GM12878 (cell line): ENCODE measurements around the gene DMWD. TPM values are rescaled to one million over a fixed set of nuclear protein-coding genes. Genes with fewer than 3 reads are reported as not detected.

Experiments used
- ATAC-seq: fragments of 200-7000 bp; cut with Tn5 transposase; 3 replicates; pipeline ENCODE4 v1.9.1; 2020; ENCODE audit warnings: mild to moderate bottlenecking, moderate library complexity
- BruUV-seq: library from RNA; stranded (reverse); fragments of 400-500 nt; replicated peaks from 2 replicates; lab custom pipeline; 2021; lab: Mats Ljungman, UMichigan
- CTCF ChIA-PET: fragments of 300-600 bp; sonication (Branson Sonifier 250); formaldehyde crosslinking; extraction: SDS; loops from one replicate; lab custom pipeline; 2021; ENCODE audit warnings: inconsistent platforms; lab: Yijun Ruan, JAX
- POLR2A ChIA-PET: fragments of 350-600 bp; formaldehyde crosslinking; extraction: SDS; loops from one replicate; lab custom pipeline; 2021; ENCODE audit warnings: inconsistent platforms; lab: Charles Lee
- RAD21 ChIA-PET: fragments of 300-600 bp; sonication (Branson Sonifier 250); formaldehyde crosslinking; loops from one replicate; lab custom pipeline; 2023; ENCODE audit warnings: antibody characterized with exemption; ENCODE audit not compliant: unreplicated experiment; lab: Charles Lee
- SMC1A ChIA-PET: fragments of 300-600 bp; sonication (Branson Sonifier 250); formaldehyde crosslinking; loops from one replicate; lab custom pipeline; 2023; ENCODE audit not compliant: unreplicated experiment, uncharacterized antibody; lab: Charles Lee
- DNase-seq: peaks from one replicate; pipeline ENCODE4 v3.0.0-alpha.2; 2011; ENCODE audit warnings: low read depth, low spot score
- FAIRE-seq: peaks from 3 replicates; lab custom pipeline; 2011; peaks lifted over from hg19 to GRCh38; lab: Jason Lieb, UNC
- H2AFZ ChIP-seq: 2 replicates; pipeline ENCODE4 v1.6.0; 2011; ENCODE audit warnings: low read depth, low read length, control low read depth; ENCODE audit not compliant: control insufficient read depth
- H3K27ac ChIP-seq: 2 replicates; pipeline ENCODE4 v1.5.1; 2011; ENCODE audit warnings: control low read depth; ENCODE audit not compliant: control insufficient read depth, insufficient read depth
- H3K27me3 ChIP-seq, 2 experiments: replicated peaks in 1 of 2; 2 replicates each; pipeline versions ENCODE4 v1.6.0 to v1.6.1; 2011; ENCODE audit warnings: low read length in 1 of 2; ENCODE audit not compliant: control insufficient read depth in 2 of 2, insufficient read depth in 2 of 2
- H3K36me3 ChIP-seq, 2 experiments: 2 replicates each; pipeline ENCODE4 v1.5.1; 2011; ENCODE audit warnings: low read length in 1 of 2; ENCODE audit not compliant: control insufficient read depth in 2 of 2, insufficient read depth in 2 of 2
- H3K4me1 ChIP-seq: 2 replicates; pipeline ENCODE4 v1.6.1; 2011; ENCODE audit warnings: mild to moderate bottlenecking, low read length, moderate library complexity, mixed read lengths; ENCODE audit not compliant: control insufficient read depth, insufficient read depth
- H3K4me2 ChIP-seq: 2 replicates; pipeline ENCODE4 v1.6.0; 2011; ENCODE audit warnings: control low read depth; ENCODE audit not compliant: control insufficient read depth, insufficient read depth
- H3K4me3 ChIP-seq: fragments of 200-600 bp; sonication (generic); 2 replicates; pipeline ENCODE4 v1.5.1; 2016
- H3K79me2 ChIP-seq: 2 replicates; pipeline ENCODE4 v1.6.0; 2011; ENCODE audit warnings: low read length; ENCODE audit not compliant: control insufficient read depth, insufficient read depth
- H3K9ac ChIP-seq: 2 replicates; pipeline ENCODE4 v1.8.0; 2011; ENCODE audit warnings: low read length, control low read depth, mixed read lengths; ENCODE audit not compliant: control insufficient read depth, insufficient read depth
- H3K9me3 ChIP-seq: replicated peaks from 3 replicates; pipeline ENCODE4 v1.5.1; 2011; ENCODE audit warnings: mild to moderate bottlenecking, low read length; ENCODE audit not compliant: control insufficient read depth, insufficient read depth
- H4K20me1 ChIP-seq: 2 replicates; pipeline ENCODE4 v1.6.0; 2011; ENCODE audit not compliant: control insufficient read depth, insufficient read depth
- BCL11A ChIP-seq: IDR thresholded peaks from 2 replicates; pipeline ENCODE4 v1.6.1; 2011; ENCODE audit warnings: low read depth, low read length
- DPF2 ChIP-seq: fragments of 450-650 bp; IDR thresholded peaks from 2 replicates; pipeline ENCODE4 v1.6.1; 2017; ENCODE audit warnings: mild to moderate bottlenecking
- HSF1 ChIP-seq: fragments of 150-350 bp; IDR thresholded peaks from 2 replicates; pipeline ENCODE4 v1.6.1; 2014; ENCODE audit warnings: mild to moderate bottlenecking, low read depth, low read length
- NR2F1 ChIP-seq: fragments of 450-650 bp; conservative IDR thresholded peaks from 2 replicates; pipeline ENCODE4 v1.6.1; 2017; ENCODE audit warnings: mild to moderate bottlenecking
- POLR2A ChIP-seq: IDR thresholded peaks from 2 replicates; pipeline ENCODE4 v1.6.1; 2011; ENCODE audit warnings: low read depth, mild to moderate bottlenecking, low read length
- TAF1 ChIP-seq: IDR thresholded peaks from 2 replicates; pipeline ENCODE4 v1.6.1; 2011; ENCODE audit warnings: mild to moderate bottlenecking, low read depth, low read length, borderline replicate concordance
- WGBS: methylation state at CpG from one replicate; pipeline ENCODE4 v1.1.6; 2016; ENCODE audit warnings: low lambda C conversion rate; ENCODE audit not compliant: insufficient replicate concordance, insufficient coverage; ENCODE audit errors: missing lambda C conversion rate; 5-methylcytosine and 5-hydroxymethylcytosine counted together
- in situ Hi-C: fragments of 300-500 bp; cut with MboI; formaldehyde crosslinking; loops from 9 replicates; pipeline ENCODE4 v1.14.3; 2018; ENCODE audit warnings: mixed read lengths
- intact Hi-C: fragments of 100-400 bp; cut with micrococcal nuclease; formaldehyde crosslinking; loops from one replicate; pipeline ENCODE4 v1.14.2; 2022; ENCODE audit not compliant: unreplicated experiment
- polyA plus RNA-seq, 11 experiments: library from polyadenylated mRNA; depleted of rRNA in 4 of 11; unstranded in 6 of 11; stranded (reverse) in 5 of 11; fragments of >200 nt; fragmentation: Nextera tagmentation in 4 of 11; fragmentation: Illumina TruSeq in 1 of 11; extraction: Ambion mirVana in 4 of 11; extraction: Trizol in 1 of 11; gene quantifications; 1 replicate in 1 of 11; 2 replicates in 10 of 11; pipeline versions ENCODE4 v1.2.1 to v1.2.3, GENCODE V29; 2011 to 2016; ENCODE audit warnings: inconsistent platforms in 2 of 11, missing spikeins in 2 of 11, low read depth in 1 of 11
- total RNA-seq, 4 experiments: library from RNA; depleted of rRNA in 3 of 4; stranded (reverse); fragments of >200 nt in 3 of 4; fragmentation: Illumina TruSeq in 1 of 4; extraction: Trizol in 1 of 4; gene quantifications; 2 replicates each; pipeline versions ENCODE4 v1.2.1 to v1.2.3, GENCODE V29; 2013 to 2021

Gene DMWD
- total and polyA plus RNA-seq, 10 of the 15 experiments (the other 5 are each of a cell fraction or from before 2014, with no cell fraction given): 3.5 to 56.0 (median 11.6) TPM

- SMC1A ChIA-PET: no interaction called here
- CTCF ChIA-PET: no interaction called here
- Histone ChIP-seq H3K36me3 (peaks cover 2 to 12% of the 10 kb centered on the region in 2 experiments; a peak in 3 of 4 replicates), H3K4me1 (peaks cover 8% of the 10 kb centered on the region), H3K79me2 (peaks cover 9% of the 10 kb centered on the region), H3K27ac (no peak overlapping the region), H3K4me2 (no peak overlapping the region)
- in situ Hi-C loops: no loop called here
- over 99% methylated on average over 21 of the region's 21 CpGs for WGBS
- POLR2A ChIA-PET: no interaction called here
- TF ChIP-seq POLR2A: peak; percentile 19; the same call in 1 of the 2 replicates
- TF ChIP-seq TAF1: no peak
- TF ChIP-seq, all 136 proteins: peak for 1
- Histone ChIP-seq H3K9ac (no peak overlapping the region), H3K4me3 (no peak overlapping the region), H3K9me3 (no peaks in the 10 kb centered on the region), H2AFZ (no peak overlapping the region), H4K20me1 (no peaks in the 10 kb centered on the region), H3K27me3 (no peaks in the 10 kb centered on the region)
- ATAC-seq (no peak), FAIRE-seq (no peak), DNase-seq (no peak)
- RAD21 ChIA-PET: no interaction called here
- intact Hi-C loops: no loop called here
- no TSS peak for BruUV-seq
Observed at GRCh38 chr19:45786533-45786894, 6.1 kb downstream of the DMWD start.

- peak; percentile 51; the same call in 1 of the 2 replicates for TF ChIP-seq POLR2A
- TF ChIP-seq BCL11A: no peak
- TF ChIP-seq NR2F1: peak; percentile 43; the same call in 1 of the 2 replicates
- no peak for TF ChIP-seq DPF2
- TF ChIP-seq HSF1: no peak
- Histone ChIP-seq H3K27ac (no peak overlapping the region), H3K9me3 (no peaks in the 10 kb centered on the region), H3K4me3 (no peak overlapping the region), H2AFZ (no peak overlapping the region), H3K27me3 (no peaks in the 10 kb centered on the region), H3K79me2 (peaks cover 4% of the 10 kb centered on the region), H3K4me1 (peaks cover 5% of the 10 kb centered on the region), H3K4me2 (no peak overlapping the region), H3K36me3 (peaks cover 2 to 12% of the 10 kb centered on the region in 2 experiments; a peak in 3 of 4 replicates), H4K20me1 (no peaks in the 10 kb centered on the region), H3K9ac (no peak overlapping the region)
- in situ Hi-C loops (no loop called here), intact Hi-C loops (no loop called here)
- BruUV-seq: no TSS peak
- POLR2A ChIA-PET: no interaction called here
- CTCF ChIA-PET: no interaction called here
- SMC1A ChIA-PET: no interaction called here
- ATAC-seq (no peak), FAIRE-seq (no peak), DNase-seq (no peak)
- RAD21 ChIA-PET: no interaction called here
- 97% methylated on average over 46 of the region's 57 CpGs for WGBS
Observed at GRCh38 chr19:45785781-45786532, 6.7 kb downstream of the DMWD start.
